Duodenal mucosa (tissue), 2 donors: Measurements from ENCODE around the gene CITED1.

Experiments used
- H3K27ac ChIP-seq: one replicate; pipeline ENCODE4 v1.7.0; 2013; ENCODE audit warnings: low read depth, low read length
- H3K27me3 ChIP-seq, 2 donors: one replicate each; pipeline ENCODE4 v1.7.0; 2013; ENCODE audit warnings: low read length in 2 of 2, control low read depth in 1 of 2; ENCODE audit not compliant: insufficient read depth in 2 of 2, control insufficient read depth in 1 of 2
- H3K36me3 ChIP-seq, 2 donors: one replicate each; pipeline ENCODE4 v1.7.0; 2013; ENCODE audit warnings: low read length in 2 of 2, control low read depth in 1 of 2; ENCODE audit not compliant: insufficient read depth in 2 of 2, control insufficient read depth in 1 of 2
- H3K4me1 ChIP-seq, 2 donors: one replicate each; pipeline ENCODE4 v1.7.0; 2013; ENCODE audit warnings: low read length in 2 of 2, control low read depth in 1 of 2; ENCODE audit not compliant: insufficient read depth in 2 of 2, control insufficient read depth in 1 of 2
- H3K4me3 ChIP-seq, 2 donors: one replicate each; pipeline ENCODE4 v1.7.0; 2013; ENCODE audit warnings: low read length in 2 of 2, low read depth in 1 of 2
- H3K9ac ChIP-seq, 2 donors: one replicate each; pipeline ENCODE4 v1.7.0; 2013; ENCODE audit warnings: low read length in 2 of 2, low read depth in 1 of 2
- H3K9me3 ChIP-seq, 2 donors: one replicate each; pipeline ENCODE4 v1.7.0; 2013; ENCODE audit warnings: low read length in 2 of 2, control low read depth in 1 of 2; ENCODE audit not compliant: control insufficient read depth in 1 of 2

The CITED1 gene

GRCh38 chrX:72296991-72297390 is 8.7 kb downstream of the CITED1 start:
- Histone ChIP-seq H3K27ac (no peak overlapping the region), H3K9ac (no peak overlapping the region), H3K36me3 (no peaks in the 10 kb centered on the region), H3K4me3 (no peak overlapping the region), H3K9me3 (no peaks in the 10 kb centered on the region), H3K27me3 (no peaks in the 10 kb centered on the region), H3K4me1 (no peaks in the 10 kb centered on the region)

GRCh38 chrX:72295745-72296144 is 10.0 kb downstream of the CITED1 start:
- no peaks in the 10 kb centered on the region for H3K4me1 ChIP-seq
- no peaks in the 10 kb centered on the region for H3K36me3 ChIP-seq
- no peak overlapping the region for H3K27ac ChIP-seq
- no peaks in the 10 kb centered on the region for H3K9me3 ChIP-seq
- no peak overlapping the region for H3K9ac ChIP-seq
- no peaks in the 10 kb centered on the region for H3K27me3 ChIP-seq
- H3K4me3 ChIP-seq: no peak overlapping the region

GRCh38 chrX:72294497-72294896 is 11.2 kb downstream of the CITED1 start:
- no peak overlapping the region for H3K9ac ChIP-seq
- no peaks in the 10 kb centered on the region for H3K27me3 ChIP-seq
- H3K4me3 ChIP-seq: no peak overlapping the region
- H3K36me3 ChIP-seq: no peaks in the 10 kb centered on the region
- H3K27ac ChIP-seq: no peak overlapping the region
- H3K4me1 ChIP-seq: no peaks in the 10 kb centered on the region
- H3K9me3 ChIP-seq: no peaks in the 10 kb centered on the region

GRCh38 chrX:72282302-72282701 is 23.4 kb downstream of the CITED1 start:
- Histone ChIP-seq H3K9ac (no peak overlapping the region), H3K4me1 (no peaks in the 10 kb centered on the region), H3K9me3 (no peaks in the 10 kb centered on the region), H3K36me3 (no peaks in the 10 kb centered on the region), H3K4me3 (no peak overlapping the region), H3K27ac (no peak overlapping the region), H3K27me3 (no peaks in the 10 kb centered on the region)

GRCh38 chrX:72280321-72280845 is 25.3 kb downstream of the CITED1 start:
- Histone ChIP-seq H3K4me1 (peaks cover 7 to 9% of the 10 kb centered on the region in 2 donors), H3K9me3 (no peaks in the 10 kb centered on the region), H3K27me3 (no peaks in the 10 kb centered on the region), H3K27ac (no peak overlapping the region), H3K36me3 (peaks cover 0 to 6% of the 10 kb centered on the region in 2 donors), H3K4me3 (no peak overlapping the region), H3K9ac (no peak overlapping the region)

GRCh38 chrX:72276478-72276953 is 29.2 kb downstream of the CITED1 start:
- no peaks in the 10 kb centered on the region for H3K27me3 ChIP-seq
- peak overlapping the region; percentile 82 to 84 for H3K4me3 ChIP-seq
- peak overlapping the region; percentile 69 to 70 for H3K9ac ChIP-seq
- H3K4me1 ChIP-seq: peaks cover 19 to 21% of the 10 kb centered on the region in 2 donors
- peaks cover 34 to 36% of the 10 kb centered on the region in 2 donors for H3K36me3 ChIP-seq
- no peaks in the 10 kb centered on the region for H3K9me3 ChIP-seq
- H3K27ac ChIP-seq: peak overlapping the region; percentile 62

GRCh38 chrX:72274526-72274925 is 31.2 kb downstream of the CITED1 start:
- peaks cover 34 to 45% of the 10 kb centered on the region in 2 donors for H3K36me3 ChIP-seq
- no peak overlapping the region for H3K27ac ChIP-seq
- H3K27me3 ChIP-seq: no peaks in the 10 kb centered on the region
- peak overlapping the region; percentile 32 to 33 for H3K9ac ChIP-seq
- H3K4me3 ChIP-seq: peak overlapping the region; percentile 51 to 82
- no peaks in the 10 kb centered on the region for H3K9me3 ChIP-seq
- H3K4me1 ChIP-seq: peaks cover 19 to 21% of the 10 kb centered on the region in 2 donors

- H3K4me3 ChIP-seq: no peak overlapping the region
- no peak overlapping the region for H3K27ac ChIP-seq
- H3K4me1 ChIP-seq: peaks cover 19 to 21% of the 10 kb centered on the region in 2 donors
- no peaks in the 10 kb centered on the region for H3K27me3 ChIP-seq
- H3K9me3 ChIP-seq: no peaks in the 10 kb centered on the region
- H3K9ac ChIP-seq: no peak overlapping the region
- H3K36me3 ChIP-seq: peaks cover 40 to 45% of the 10 kb centered on the region in 2 donors
Measured at GRCh38 chrX:72273718-72274117, 32.0 kb downstream of the CITED1 start.

- H3K36me3 ChIP-seq: peaks cover 40 to 45% of the 10 kb centered on the region in 2 donors
- no peak overlapping the region for H3K9ac ChIP-seq
- H3K9me3 ChIP-seq: no peaks in the 10 kb centered on the region
- no peak overlapping the region for H3K27ac ChIP-seq
- H3K4me1 ChIP-seq: peaks cover 19 to 21% of the 10 kb centered on the region in 2 donors
- H3K4me3 ChIP-seq: no peak overlapping the region
- H3K27me3 ChIP-seq: no peaks in the 10 kb centered on the region
Measured at GRCh38 chrX:72272868-72273267, 32.8 kb downstream of the CITED1 start.

- Histone ChIP-seq H3K9ac (no peak overlapping the region), H3K4me1 (peaks cover 19 to 21% of the 10 kb centered on the region in 2 donors), H3K4me3 (no peak overlapping the region), H3K27me3 (no peaks in the 10 kb centered on the region), H3K27ac (no peak overlapping the region), H3K9me3 (no peaks in the 10 kb centered on the region), H3K36me3 (peaks cover 40 to 45% of the 10 kb centered on the region in 2 donors)
Measured at GRCh38 chrX:72271812-72272211, 33.9 kb downstream of the CITED1 start.
